Hepatocyte (in vitro differentiated cells): ENCODE measurements around the gene C1QBP. TPM values are rescaled to one million over a fixed set of nuclear protein-coding genes. Genes with fewer than 3 reads are reported as not detected.
A peak's percentile ranks its signal among the peaks of the same experiment; 100 is the strongest.

ENCODE experiments used
- DNase-seq: peaks from one replicate; pipeline ENCODE4 v3.0.0-alpha.2; 2016; ENCODE audit warnings: low spot score
- H2AFZ ChIP-seq: fragments of 200-600 bp; sonication (generic); 2 replicates; pipeline ENCODE4 v1.6.0; 2016; ENCODE audit warnings: antibody characterized with exemption, mild to moderate bottlenecking
- H3K27ac ChIP-seq: fragments of 200-600 bp; sonication (generic); 2 replicates; pipeline ENCODE4 v1.5.1; 2016; ENCODE audit warnings: mild to moderate bottlenecking
- H3K27me3 ChIP-seq: fragments of 200-600 bp; sonication (generic); 2 replicates; pipeline ENCODE4 v1.6.1; 2016
- H3K36me3 ChIP-seq: fragments of 200-600 bp; sonication (generic); replicated peaks from 2 replicates; pipeline ENCODE4 v1.5.1; 2016; ENCODE audit warnings: low read depth; ENCODE audit not compliant: insufficient read depth
- H3K4me1 ChIP-seq: fragments of 200-600 bp; sonication (generic); 2 replicates; pipeline ENCODE4 v1.5.1; 2016; ENCODE audit warnings: mild to moderate bottlenecking, moderate library complexity; ENCODE audit not compliant: insufficient read depth
- H3K4me2 ChIP-seq: fragments of 200-600 bp; sonication (generic); 2 replicates; pipeline ENCODE4 v1.6.0; 2016
- H3K4me3 ChIP-seq: fragments of 200-600 bp; sonication (generic); 2 replicates; pipeline ENCODE4 v1.5.1; 2016; ENCODE audit warnings: mild to moderate bottlenecking
- H3K79me2 ChIP-seq: fragments of 200-600 bp; sonication (generic); 2 replicates; pipeline ENCODE4 v1.6.0; 2017; ENCODE audit warnings: mild to moderate bottlenecking
- H3K9me2 ChIP-seq: fragments of 200-600 bp; sonication (generic); replicated peaks from 2 replicates; pipeline ENCODE4 v1.6.0; 2017; ENCODE audit warnings: mild to moderate bottlenecking; ENCODE audit not compliant: insufficient read depth
- H3K9me3 ChIP-seq: fragments of 200-600 bp; sonication (generic); 2 replicates; pipeline ENCODE4 v1.5.1; 2016; ENCODE audit warnings: low read depth, mild to moderate bottlenecking
- H4K20me1 ChIP-seq: fragments of 200-600 bp; sonication (generic); 2 replicates; pipeline ENCODE4 v1.6.0; 2016; ENCODE audit warnings: mild to moderate bottlenecking; ENCODE audit not compliant: insufficient read depth, poor library complexity, severe bottlenecking
- CTCF ChIP-seq: fragments of 200-600 bp; sonication (generic); IDR thresholded peaks from 2 replicates; pipeline ENCODE4 v1.5.1; 2016; ENCODE audit warnings: antibody characterized with exemption, mild to moderate bottlenecking; ENCODE audit not compliant: poor library complexity
- EZH2 ChIP-seq: fragments of 200-600 bp; sonication (generic); IDR thresholded peaks from 2 replicates; pipeline ENCODE4 v1.6.1; 2016; ENCODE audit warnings: antibody characterized with exemption, mild to moderate bottlenecking, borderline replicate concordance
- EZH2phosphoT487 ChIP-seq: fragments of 200-600 bp; sonication (generic); IDR thresholded peaks from one replicate; pipeline ENCODE4 v1.6.1; 2018; ENCODE audit warnings: antibody characterized with exemption, mild to moderate bottlenecking, low read depth, moderate library complexity; ENCODE audit not compliant: unreplicated experiment, severe bottlenecking
- whole genome bisulfite sequencing: methylation state at CpG from one replicate; pipeline ENCODE4 v1.1.6; 2016; ENCODE audit warnings: low lambda C conversion rate; ENCODE audit errors: missing lambda C conversion rate; 5-methylcytosine and 5-hydroxymethylcytosine counted together
- polyA plus RNA-seq: library from polyadenylated mRNA; unstranded; fragments of >200 nt; fragmentation: Nextera tagmentation; extraction: Ambion mirVana; gene quantifications from 2 replicates; pipeline ENCODE4 v1.2.1, GENCODE V29; 2016
- total RNA-seq: library from RNA; depleted of rRNA; stranded (reverse); fragments of >200 nt; gene quantifications from 2 replicates; pipeline ENCODE4 v1.2.3, GENCODE V29; 2014

The C1QBP gene
- total and polyA plus RNA-seq, 2 experiments from 2014 or later, result 145 to 185 TPM

- peaks cover 75% of the 10 kb centered on the region for H3K79me2 ChIP-seq
- H3K36me3 ChIP-seq, result no peaks in the 10 kb centered on the region
- peak within 1 kb of the TSS; percentile 98 for H3K27ac ChIP-seq
- peak within 1 kb of the TSS; percentile 92 for H3K4me2 ChIP-seq
- H3K4me3 ChIP-seq, result peak within 1 kb of the TSS; percentile 62
- peaks cover 9% of the 10 kb centered on the region for H3K4me1 ChIP-seq
- no peak for TF ChIP-seq CTCF
- no peak for TF ChIP-seq EZH2
- no peak for TF ChIP-seq EZH2phosphoT487
- DNase-seq, result peak; percentile 57
- no peaks in the 10 kb centered on the region for H3K9me3 ChIP-seq
- H3K9me2 ChIP-seq, result no peaks in the 10 kb centered on the region
- H3K27me3 ChIP-seq, result no peaks in the 10 kb centered on the region
- WGBS, result 9% methylated on average over 21 of the region's 29 CpGs
- peak within 1 kb of the TSS; percentile 86 for H2AFZ ChIP-seq
- no peaks in the 10 kb centered on the region for H4K20me1 ChIP-seq
These were observed 46.6 kb upstream of the C1QBP start, which contains the start of gene DERL2 for GRCh38 chr17:5485270-5486205. Gene DERL2 (minus strand): TSS chr17:5486178. CDS start chr17:5486161, 17 bp downstream.

- 96% methylated on average over 4 of the region's 4 CpGs for WGBS
- H3K9me2 ChIP-seq, result no peaks in the 10 kb centered on the region
- no peaks in the 10 kb centered on the region for H3K4me1 ChIP-seq
- no peaks in the 10 kb centered on the region for H3K27me3 ChIP-seq
- TF ChIP-seq EZH2, result no peak
- TF ChIP-seq CTCF, result no peak
- TF ChIP-seq EZH2phosphoT487, result no peak
- H3K9me3 ChIP-seq, result no peaks in the 10 kb centered on the region
- H3K4me3 ChIP-seq, result no peak overlapping the region
- peaks cover 9% of the 10 kb centered on the region for H3K36me3 ChIP-seq
- peaks cover 44% of the 10 kb centered on the region for H3K79me2 ChIP-seq
- H4K20me1 ChIP-seq, result no peaks in the 10 kb centered on the region
- H3K27ac ChIP-seq, result no peak overlapping the region
- no peak for DNase-seq
- H3K4me2 ChIP-seq, result no peak overlapping the region
- no peak overlapping the region for H2AFZ ChIP-seq
These were observed 42.5 kb upstream of the C1QBP start for GRCh38 chr17:5481451-5481850.

GRCh38 chr17:5480962-5481361 is 42.0 kb upstream of the C1QBP start:
- Histone ChIP-seq H2AFZ (no peak overlapping the region), H3K79me2 (peaks cover 44% of the 10 kb centered on the region), H3K4me2 (no peak overlapping the region), H3K4me3 (no peak overlapping the region), H4K20me1 (no peaks in the 10 kb centered on the region), H3K9me2 (no peaks in the 10 kb centered on the region), H3K27me3 (no peaks in the 10 kb centered on the region), H3K36me3 (peaks cover 9% of the 10 kb centered on the region), H3K27ac (no peak overlapping the region), H3K9me3 (no peaks in the 10 kb centered on the region), H3K4me1 (no peaks in the 10 kb centered on the region)
- WGBS, result 90% methylated on average over 6 of the region's 6 CpGs
- DNase-seq, result no peak
- TF ChIP-seq EZH2 (no peak), EZH2phosphoT487 (no peak), CTCF (no peak)
